A673 (cell line): Measurements from ENCODE around the gene TMEM116. TPM values are rescaled to one million over a fixed set of nuclear protein-coding genes. Genes with fewer than 3 reads are reported as not detected.

Experiments
- BruUV-seq: library from RNA; stranded (reverse); fragments of 400-500 nt; replicated peaks from 2 replicates; lab custom pipeline; 2021; lab: Mats Ljungman, UMichigan
- CTCF ChIA-PET: fragments of 300-600 bp; sonication (Branson Sonifier 250); formaldehyde crosslinking; loops from one replicate; lab custom pipeline; 2022; ENCODE audit warnings: antibody characterized with exemption; lab: Charles Lee
- POLR2A ChIA-PET: fragments of 300-600 bp; sonication (Branson Sonifier 250); formaldehyde crosslinking; loops from one replicate; lab custom pipeline; 2022; ENCODE audit warnings: antibody characterized with exemption; ENCODE audit not compliant: low non-redundant PET; lab: Charles Lee
- DNase-seq: peaks from one replicate; pipeline ENCODE4 v3.0.0-alpha.2; 2015; ENCODE audit warnings: low spot score
- H3K27ac ChIP-seq: fragments of 200-600 bp; sonication (generic); 2 replicates; pipeline ENCODE4 v1.5.1; 2016; ENCODE audit warnings: mixed run types, low read depth, mild to moderate bottlenecking, mixed read lengths, antibody characterized with exemption, low read length; ENCODE audit not compliant: poor library complexity, severe bottlenecking
- H3K27me3 ChIP-seq: fragments of 200-600 bp; sonication (generic); replicated peaks from 2 replicates; pipeline ENCODE4 v1.6.1; 2017; ENCODE audit warnings: mixed run types, low read depth, mild to moderate bottlenecking, mixed read lengths, antibody characterized with exemption, low read length; ENCODE audit not compliant: insufficient read depth, poor library complexity
- H3K36me3 ChIP-seq: fragments of 200-600 bp; sonication (generic); 2 replicates; pipeline ENCODE4 v1.6.1; 2016; ENCODE audit warnings: mixed run types, mild to moderate bottlenecking, mixed read lengths, antibody characterized with exemption, low read length; ENCODE audit not compliant: insufficient read depth, poor library complexity, severe bottlenecking
- H3K4me1 ChIP-seq: fragments of 200-600 bp; sonication (generic); 2 replicates; pipeline ENCODE4 v1.6.1; 2017; ENCODE audit warnings: mixed run types, mild to moderate bottlenecking, mixed read lengths, antibody characterized with exemption, low read length; ENCODE audit not compliant: insufficient read depth, poor library complexity, severe bottlenecking
- H3K4me3 ChIP-seq: fragments of 200-600 bp; sonication (generic); 2 replicates; pipeline ENCODE4 v1.5.1; 2016; ENCODE audit warnings: low read depth, mixed run types, mild to moderate bottlenecking, mixed read lengths, low read length; ENCODE audit not compliant: poor library complexity, severe bottlenecking
- H3K9me3 ChIP-seq: fragments of 200-600 bp; sonication (generic); 2 replicates; pipeline ENCODE4 v1.6.1; 2016; ENCODE audit warnings: mixed run types, low read depth, mild to moderate bottlenecking, mixed read lengths, antibody characterized with exemption, low read length; ENCODE audit not compliant: poor library complexity, severe bottlenecking
- CTCF ChIP-seq: fragments of 300-800, 200-600 bp; sonication (generic); conservative IDR thresholded peaks from 2 replicates; pipeline ENCODE4 v1.5.1; 2017; ENCODE audit warnings: low read depth, mild to moderate bottlenecking, antibody characterized with exemption, low read length, moderate library complexity, mixed read lengths
- EZH2 ChIP-seq: fragments of 200-600 bp; sonication (generic); IDR thresholded peaks from 2 replicates; pipeline ENCODE4 v1.6.1; 2017; ENCODE audit warnings: borderline replicate concordance, low read depth, mild to moderate bottlenecking, mixed read lengths, antibody characterized with exemption, low read length; ENCODE audit not compliant: poor library complexity, severe bottlenecking
- intact Hi-C: fragments of 100-400 bp; cut with micrococcal nuclease; formaldehyde crosslinking; loops from one replicate; pipeline ENCODE4 v1.10.0; 2022; ENCODE audit not compliant: unreplicated experiment
- microRNA-seq: library from miRNA; unstranded; fragments of <30 nt; microRNA quantifications from one replicate; pipeline ENCODE4 v1.2.0, GENCODE V29; 2021
- total RNA-seq: library from RNA; stranded (reverse); gene quantifications from 2 replicates; pipeline ENCODE4 v1.2.3, GENCODE V29; 2021

Gene TMEM116
- total RNA-seq, 1 experiment from 2014 or later = 12.0 TPM

GRCh38 chr12:111886662-111887545 is 126.1 kb downstream of the TMEM116 start:
- TF ChIP-seq EZH2 = no peak
- no peak for TF ChIP-seq CTCF
- no peak for DNase-seq
- H3K27ac ChIP-seq = peak overlapping the region; percentile 23
- no peaks in the 10 kb centered on the region for H3K4me1 ChIP-seq
- POLR2A ChIA-PET = no interaction called here
- no peaks in the 10 kb centered on the region for H3K9me3 ChIP-seq
- H3K4me3 ChIP-seq = no peak overlapping the region
- CTCF ChIA-PET = no interaction called here
- no peaks in the 10 kb centered on the region for H3K27me3 ChIP-seq
- peaks cover 68% of the 10 kb centered on the region for H3K36me3 ChIP-seq
- intact Hi-C loops = no loop called here
- BruUV-seq = no TSS peak

- TF ChIP-seq CTCF (no peak), EZH2 (no peak)
- no TSS peak for BruUV-seq
- CTCF ChIA-PET = interaction anchor here (0.6 kb wide), 1 partner anchor 419 kb away, joined by 4 read pairs; no protein-coding TSS in a partner anchor
- Histone ChIP-seq H3K4me3 (no peak overlapping the region), H3K4me1 (no peaks in the 10 kb centered on the region), H3K9me3 (no peaks in the 10 kb centered on the region), H3K27ac (no peak overlapping the region), H3K36me3 (peaks cover 55% of the 10 kb centered on the region), H3K27me3 (no peaks in the 10 kb centered on the region)
- intact Hi-C loops = no loop called here
- POLR2A ChIA-PET = no interaction called here
- DNase-seq = no peak
These were observed 131.2 kb downstream of the TMEM116 start for GRCh38 chr12:111881716-111882115.

Small RNA genes within 50 kb of the gene (microRNA-seq; reads per million reads assigned to microRNA genes)
- gene MIR3657 = not detected

Other genes with a start within 250 kb of the TMEM116 start
- gene ALDH2, start 246.2 kb downstream of the TMEM116 start, total RNA-seq = 24.5 and 34.8 TPM in 2 replicates
- 67.4 and 78.6 TPM in 2 replicates for gene MAPKAPK5, start 170.9 kb downstream of the TMEM116 start, total RNA-seq
- gene ERP29, start 261 bp upstream of the TMEM116 start, total RNA-seq = 109 and 116 TPM in 2 replicates
- gene NAA25, start 95.6 kb upstream of the TMEM116 start, total RNA-seq = 67.4 and 70.5 TPM in 2 replicates
- gene TRAFD1, start 112.4 kb upstream of the TMEM116 start, total RNA-seq = 35.2 and 37.8 TPM in 2 replicates